Activated CD4-positive, alpha-beta T cell treated with anti-CD3 and anti-CD28 coated beads, Interleukin-2, amount 50 U/mL, for 48 hours (primary cell): ENCODE results near the gene TFEC.

ENCODE experiments used
- DNase-seq, 2 experiments: peaks; one replicate each; pipeline ENCODE4 v3.0.0-alpha.2; 2020

The TFEC gene

DNA sequence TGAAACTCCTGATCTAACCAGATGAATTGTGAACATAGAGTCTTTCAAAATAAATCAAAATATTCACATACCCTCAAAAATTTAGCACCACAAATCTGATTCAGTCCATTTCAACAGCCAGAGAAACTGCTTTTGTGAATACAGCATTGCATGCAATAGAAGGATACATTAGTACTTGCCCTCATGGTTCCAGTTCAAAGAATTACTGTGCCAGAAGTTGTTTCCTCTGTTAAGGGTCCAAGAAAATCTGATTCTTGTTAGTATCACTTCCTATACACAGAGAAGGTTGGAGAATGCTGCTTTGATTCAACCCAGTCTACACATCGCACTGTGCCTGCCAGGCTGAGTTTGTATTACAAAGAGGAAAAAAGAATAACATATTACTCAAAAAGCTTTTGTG is 115.6 kb downstream of the TFEC start:
- DNase-seq: no peak

DNA sequence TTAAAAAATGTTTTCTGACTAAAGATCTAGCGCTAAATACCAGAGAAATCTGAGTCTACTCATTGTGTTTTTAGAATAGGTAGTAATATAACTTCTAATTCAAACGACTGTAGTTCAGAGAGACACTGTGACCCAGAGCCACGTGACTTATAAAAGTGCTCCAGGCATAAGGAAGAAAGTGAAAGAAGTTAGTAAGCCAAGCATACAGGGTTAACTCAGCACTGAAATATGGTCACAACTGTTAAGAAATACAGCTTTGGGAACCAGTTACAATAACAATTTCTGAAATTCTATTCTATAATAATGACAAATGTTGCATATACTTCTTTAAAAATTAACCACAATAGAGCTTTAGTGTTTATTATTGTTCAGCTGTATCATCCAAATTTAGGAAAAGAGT is 119.1 kb downstream of the TFEC start:
- DNase-seq: no peak

DNA sequence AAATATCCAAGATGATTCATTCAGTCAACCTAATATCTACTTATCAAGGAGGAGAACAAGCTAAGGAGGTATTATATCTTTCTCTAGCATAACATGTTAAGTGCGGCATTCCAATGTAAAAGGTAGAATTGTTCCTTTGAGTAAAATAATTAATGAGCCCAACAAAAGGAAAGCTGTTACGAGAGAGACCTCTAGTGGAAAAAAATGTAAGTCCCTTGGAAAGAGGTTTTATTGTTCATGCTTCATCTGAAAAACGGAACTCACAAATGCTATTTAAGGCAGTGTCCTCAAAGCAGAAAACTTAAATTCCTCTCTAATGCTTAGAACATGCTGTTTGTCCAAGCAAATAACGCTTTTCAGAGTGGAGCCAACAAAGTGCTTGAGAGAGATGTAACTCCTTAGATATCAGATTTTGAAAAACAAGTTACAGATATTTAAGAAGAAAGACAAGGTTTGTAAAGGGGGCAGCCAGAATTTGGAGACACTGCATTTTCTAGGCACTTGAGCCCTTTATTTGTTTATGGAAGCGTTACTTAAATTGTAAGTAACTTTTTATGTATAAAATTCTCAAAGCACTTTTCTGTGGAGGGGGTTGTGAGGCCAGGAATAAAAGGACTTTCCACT is 119.9 kb downstream of the TFEC start:
- DNase-seq: no peak

DNA sequence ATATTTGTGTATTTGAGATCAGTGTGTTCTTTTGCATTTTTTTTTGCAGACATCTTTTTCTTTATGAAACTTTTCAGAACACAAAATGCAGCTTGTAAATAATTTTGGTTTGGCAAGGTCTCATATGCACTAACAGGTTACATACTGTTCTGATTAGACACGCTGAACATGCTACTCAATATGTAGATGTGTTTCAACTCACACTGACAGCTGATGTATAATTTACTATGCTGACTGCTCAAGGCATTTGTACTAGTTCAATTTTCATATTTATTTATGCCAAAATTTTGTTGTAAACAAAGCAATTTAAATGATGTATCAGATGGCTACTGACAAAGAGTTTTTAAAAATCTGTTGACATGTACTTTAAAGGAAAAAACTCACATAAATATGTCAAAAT is 123.8 kb downstream of the TFEC start:
- DNase-seq: no peak

DNA sequence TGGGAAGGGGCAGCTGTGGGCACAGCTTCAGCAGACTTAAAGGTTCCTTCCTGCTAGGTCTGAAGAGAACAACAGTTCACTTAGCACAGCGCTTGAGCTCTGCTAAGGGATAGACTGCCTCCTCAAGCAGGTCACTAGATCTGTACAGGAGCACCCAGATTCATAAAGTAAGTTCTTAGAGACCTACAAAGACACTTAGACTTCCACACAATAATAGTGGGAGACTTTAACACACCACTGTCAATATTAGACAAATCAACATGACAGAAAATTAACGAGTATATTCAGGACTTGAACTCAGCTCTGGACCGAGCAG is 140.9 kb downstream of the TFEC start:
- DNase-seq: no peak

DNA sequence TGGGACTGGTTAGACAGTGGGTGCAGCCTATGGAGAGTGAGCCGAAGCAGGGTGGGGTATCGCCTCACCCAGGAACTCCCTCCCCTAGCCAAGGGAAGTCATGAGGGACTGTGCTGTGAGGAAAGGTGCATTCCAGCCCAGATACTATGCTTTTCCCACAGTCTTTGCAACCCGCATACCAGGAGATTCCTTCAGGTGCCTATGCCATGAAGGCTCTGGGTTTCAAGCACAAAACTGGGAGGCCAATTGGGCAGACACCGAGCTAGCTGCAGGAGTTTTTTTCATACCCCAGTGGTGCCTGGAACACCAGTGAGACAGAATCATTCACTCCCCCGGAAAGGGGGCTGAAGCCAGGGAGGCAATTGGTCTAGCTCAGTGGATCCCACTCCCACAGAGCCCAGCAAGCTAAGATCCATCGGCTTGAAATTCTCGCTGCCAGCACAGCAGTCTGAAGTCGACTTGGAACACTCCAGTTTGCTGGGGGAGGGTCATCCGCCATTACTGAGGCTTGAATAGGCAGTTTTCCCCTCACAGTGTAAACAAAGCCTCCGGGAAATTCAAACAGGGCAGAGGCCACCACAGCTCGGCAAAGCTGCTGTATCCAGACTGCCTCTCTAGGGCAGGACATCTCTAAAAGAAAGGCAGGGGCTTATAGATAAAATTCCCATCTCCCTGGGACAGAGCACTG is 141.4 kb downstream of the TFEC start:
- DNase-seq: no peak

DNA sequence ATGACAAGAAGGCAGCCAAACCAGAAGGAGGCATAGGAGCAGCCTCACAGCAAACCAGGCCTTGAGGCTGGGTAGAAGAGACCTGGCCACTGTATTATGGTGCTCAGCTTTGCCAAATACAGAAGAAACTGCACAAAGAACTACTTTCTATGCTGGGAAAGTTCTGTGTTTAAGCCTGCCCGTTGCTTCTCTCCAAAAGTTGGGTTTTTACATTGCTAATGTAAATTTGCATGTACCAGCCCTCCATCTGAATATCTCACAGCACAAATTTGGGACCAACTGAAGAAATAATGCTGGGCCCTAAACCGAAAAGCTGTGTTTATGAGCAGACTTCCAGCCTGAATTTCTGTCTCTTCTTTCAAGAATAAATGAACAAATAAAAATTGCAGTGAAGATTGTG is 145.0 kb downstream of the TFEC start:
- DNase-seq: no peak
